SH-SY5Y (cell line): ENCODE data around the gene ZNF860.

Experiments used
- GATA2 ChIP-seq: IDR thresholded peaks from 2 replicates; pipeline ENCODE4 v1.6.1; 2011; ENCODE audit warnings: mild to moderate bottlenecking, low read depth, low read length
- GATA3 ChIP-seq: IDR thresholded peaks from 2 replicates; pipeline ENCODE4 v1.6.1; 2011; ENCODE audit warnings: low read depth, mild to moderate bottlenecking, low read length, moderate library complexity

DNA sequence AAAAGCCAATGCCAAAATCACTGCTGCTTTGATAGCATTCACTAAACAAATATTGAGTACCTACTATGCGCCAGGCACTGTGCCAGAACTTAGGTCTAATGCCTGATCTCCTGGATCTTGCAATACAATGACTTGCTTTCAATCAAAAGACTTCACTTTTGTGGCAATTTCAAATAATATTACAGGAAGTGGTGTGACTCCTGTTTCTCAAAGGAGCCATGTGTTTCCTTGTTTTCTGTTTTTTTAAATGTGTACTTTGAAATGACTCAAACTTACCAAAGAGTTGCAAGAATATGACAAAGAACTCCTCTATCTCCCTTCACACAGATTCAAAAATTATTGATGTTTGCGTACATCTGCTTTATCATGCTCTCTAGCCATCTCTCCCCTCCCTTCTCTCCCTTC, 18.7 kb upstream of the ZNF860 start:
- TF ChIP-seq GATA2 = no peak
- TF ChIP-seq GATA3 = no peak
